HG03039 (cell line): ENCODE data around the gene C4BPB.

ENCODE experiments used
- ATAC-seq: cut with Tn5 transposase; IDR thresholded peaks from one replicate; pipeline ENCODE4 v1.9.1; 2021; ENCODE audit warnings: mild to moderate bottlenecking, moderate library complexity; ENCODE audit not compliant: unreplicated experiment

Gene C4BPB

DNA sequence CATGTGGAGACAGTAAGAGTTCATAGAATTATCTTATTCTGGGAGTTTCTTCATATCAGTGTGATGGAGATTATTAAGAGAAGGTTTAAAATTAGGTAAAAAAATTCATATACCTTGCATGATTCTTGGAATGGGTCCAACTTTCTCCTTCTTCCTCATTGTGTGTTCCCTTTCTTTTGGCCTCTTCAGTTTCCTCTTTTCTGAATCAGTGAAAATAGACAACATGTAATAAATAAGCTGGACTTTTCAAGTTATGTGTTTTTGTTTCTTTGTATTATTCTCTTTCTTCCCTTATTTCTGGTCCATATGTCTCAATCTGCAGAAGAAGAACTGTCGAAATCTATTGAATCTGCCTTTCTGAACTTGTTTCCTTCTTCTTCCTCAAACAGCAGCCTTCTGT, 45.9 kb downstream of the C4BPB start:
- ATAC-seq = no peak

DNA sequence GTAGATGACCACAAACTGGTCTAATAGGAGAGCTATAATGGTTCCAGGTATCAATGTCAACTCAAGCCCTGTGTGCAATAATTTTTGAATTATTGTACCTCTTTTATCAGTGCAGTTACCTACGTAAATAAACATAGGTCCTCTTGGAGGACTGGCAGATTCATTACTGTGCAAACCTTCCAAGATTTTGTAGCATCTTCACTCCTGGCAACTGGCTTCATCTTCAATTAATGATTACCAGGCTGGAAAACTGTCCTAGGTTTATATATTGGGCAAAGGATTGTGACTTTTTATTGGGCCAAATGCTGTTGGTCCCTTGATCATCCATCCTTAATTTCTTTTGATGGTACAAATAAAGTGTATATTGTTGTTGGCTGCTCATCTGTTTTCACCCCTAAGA, 51.0 kb downstream of the C4BPB start:
- ATAC-seq = no peak

- no peak for ATAC-seq
Observed at GRCh38 chr1:207140536-207140935, 51.9 kb downstream of the C4BPB start.

GRCh38 chr1:207145401-207146058, 56.9 kb downstream of the C4BPB start:
- no peak for ATAC-seq
